DND-41 (cell line): Measurements from ENCODE around the gene TMPRSS11D.

Source experiments
- ATAC-seq: fragments of 200-7000 bp; cut with Tn5 transposase; 3 replicates; pipeline ENCODE4 v1.9.1; 2021; ENCODE audit warnings: low read depth; ENCODE audit not compliant: insufficient read depth
- DNase-seq: peaks from one replicate; pipeline ENCODE4 v3.0.0-alpha.2; 2020
- H2AFZ ChIP-seq: 2 replicates; pipeline ENCODE4 v1.6.0; 2012; ENCODE audit warnings: low read depth, low read length
- H3K27ac ChIP-seq: 2 replicates; pipeline ENCODE4 v1.5.1; 2012; ENCODE audit warnings: low read length, inconsistent platforms
- H3K27me3 ChIP-seq: fragments of 200-600 bp; sonication (generic); 2 replicates; pipeline ENCODE4 v1.6.0; 2012; ENCODE audit warnings: low read length, mild to moderate bottlenecking, inconsistent platforms; ENCODE audit not compliant: insufficient read depth, poor library complexity
- H3K36me3 ChIP-seq: 2 replicates; pipeline ENCODE4 v1.5.1; 2012; ENCODE audit warnings: low read length, inconsistent platforms; ENCODE audit not compliant: insufficient read depth
- H3K4me1 ChIP-seq: 2 replicates; pipeline ENCODE4 v1.5.1; 2012; ENCODE audit warnings: mild to moderate bottlenecking, low read length; ENCODE audit not compliant: insufficient read depth
- H3K4me2 ChIP-seq: 2 replicates; pipeline ENCODE4 v1.6.0; 2012; ENCODE audit warnings: mild to moderate bottlenecking, moderate library complexity, low read length, inconsistent platforms; ENCODE audit not compliant: insufficient read depth
- H3K4me3 ChIP-seq, 2 experiments: fragments of 200-600 bp in 1 of 2; shearing (Covaris generic) in 1 of 2; 2 replicates each; pipeline ENCODE4 v1.5.1; 2012 to 2016; ENCODE audit warnings: inconsistent platforms in 2 of 2, low read length in 2 of 2, mild to moderate bottlenecking in 2 of 2, low read depth in 1 of 2, moderate library complexity in 1 of 2
- H3K79me2 ChIP-seq: 2 replicates; pipeline ENCODE4 v1.6.0; 2012; ENCODE audit warnings: low read length, inconsistent platforms; ENCODE audit not compliant: insufficient read depth
- H3K9ac ChIP-seq: 2 replicates; pipeline ENCODE4 v1.6.0; 2012; ENCODE audit warnings: low read depth, mild to moderate bottlenecking, inconsistent platforms, low read length, moderate library complexity
- H3K9me3 ChIP-seq: 2 replicates; pipeline ENCODE4 v1.5.1; 2012; ENCODE audit warnings: low read length, moderate library complexity, mild to moderate bottlenecking, inconsistent platforms; ENCODE audit not compliant: insufficient read depth, severe bottlenecking
- H4K20me1 ChIP-seq: 2 replicates; pipeline ENCODE4 v1.6.0; 2012; ENCODE audit warnings: low read length; ENCODE audit not compliant: insufficient read depth
- EZH2 ChIP-seq: IDR thresholded peaks from 3 replicates; pipeline ENCODE4 v1.6.1; 2012; ENCODE audit warnings: borderline replicate concordance, low read depth, mild to moderate bottlenecking, moderate library complexity, low read length, inconsistent platforms; ENCODE audit not compliant: severe bottlenecking
- TF ChIP-seq, protein P1 (sequence below): IDR thresholded peaks from 2 replicates; pipeline ENCODE4 v1.5.1; 2012; ENCODE audit warnings: borderline replicate concordance, low read length, moderate library complexity, mild to moderate bottlenecking; ENCODE audit not compliant: poor library complexity, severe bottlenecking; ENCODE audit errors: extremely low read depth

The TMPRSS11D gene

GRCh38 chr4:67787311-67787710, 96.5 kb downstream of the TMPRSS11D start:
- Histone ChIP-seq H3K27ac (no peak overlapping the region), H3K9ac (no peak overlapping the region), H3K4me2 (no peak overlapping the region), H3K27me3 (no peaks in the 10 kb centered on the region), H3K4me1 (no peaks in the 10 kb centered on the region), H3K4me3 (no peak overlapping the region), H2AFZ (no peak overlapping the region), H4K20me1 (no peaks in the 10 kb centered on the region), H3K36me3 (no peaks in the 10 kb centered on the region), H3K79me2 (no peaks in the 10 kb centered on the region), H3K9me3 (no peaks in the 10 kb centered on the region)
- TF ChIP-seq EZH2 = no peak
- ATAC-seq (no peak), DNase-seq (no peak)

DNA sequence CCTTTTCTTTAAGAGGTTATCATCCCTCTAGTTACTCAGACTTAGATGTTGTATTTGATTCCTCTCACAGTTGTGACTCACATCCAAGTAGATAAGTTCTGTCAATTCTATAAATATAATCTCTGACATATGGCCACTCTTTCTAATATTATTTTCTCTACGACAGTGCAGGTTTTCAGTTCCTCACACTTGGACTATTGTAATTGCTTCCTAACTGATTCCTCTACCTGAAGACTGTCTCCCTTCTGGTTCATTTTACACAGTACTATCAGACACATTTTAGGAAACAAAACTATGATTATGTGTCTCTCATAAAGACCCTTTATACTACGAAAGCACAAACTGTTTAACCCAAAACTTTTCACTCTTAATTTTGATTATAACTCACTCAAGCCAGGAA, 98.3 kb downstream of the TMPRSS11D start:
- H3K4me2 ChIP-seq = no peak overlapping the region
- ATAC-seq (no peak), DNase-seq (no peak)
- H3K4me1 ChIP-seq = no peaks in the 10 kb centered on the region
- no peaks in the 10 kb centered on the region for H3K79me2 ChIP-seq
- no peak overlapping the region for H2AFZ ChIP-seq
- no peak for TF ChIP-seq EZH2
- TF ChIP-seq, protein P1, sequence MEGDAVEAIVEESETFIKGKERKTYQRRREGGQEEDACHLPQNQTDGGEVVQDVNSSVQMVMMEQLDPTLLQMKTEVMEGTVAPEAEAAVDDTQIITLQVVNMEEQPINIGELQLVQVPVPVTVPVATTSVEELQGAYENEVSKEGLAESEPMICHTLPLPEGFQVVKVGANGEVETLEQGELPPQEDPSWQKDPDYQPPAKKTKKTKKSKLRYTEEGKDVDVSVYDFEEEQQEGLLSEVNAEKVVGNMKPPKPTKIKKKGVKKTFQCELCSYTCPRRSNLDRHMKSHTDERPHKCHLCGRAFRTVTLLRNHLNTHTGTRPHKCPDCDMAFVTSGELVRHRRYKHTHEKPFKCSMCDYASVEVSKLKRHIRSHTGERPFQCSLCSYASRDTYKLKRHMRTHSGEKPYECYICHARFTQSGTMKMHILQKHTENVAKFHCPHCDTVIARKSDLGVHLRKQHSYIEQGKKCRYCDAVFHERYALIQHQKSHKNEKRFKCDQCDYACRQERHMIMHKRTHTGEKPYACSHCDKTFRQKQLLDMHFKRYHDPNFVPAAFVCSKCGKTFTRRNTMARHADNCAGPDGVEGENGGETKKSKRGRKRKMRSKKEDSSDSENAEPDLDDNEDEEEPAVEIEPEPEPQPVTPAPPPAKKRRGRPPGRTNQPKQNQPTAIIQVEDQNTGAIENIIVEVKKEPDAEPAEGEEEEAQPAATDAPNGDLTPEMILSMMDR = no peak
- H3K4me3 ChIP-seq = no peak overlapping the region
- no peak overlapping the region for H3K9ac ChIP-seq
- no peak overlapping the region for H3K27ac ChIP-seq
- no peaks in the 10 kb centered on the region for H3K27me3 ChIP-seq
- no peaks in the 10 kb centered on the region for H3K9me3 ChIP-seq
- H4K20me1 ChIP-seq = no peaks in the 10 kb centered on the region
- H3K36me3 ChIP-seq = no peaks in the 10 kb centered on the region

DNA sequence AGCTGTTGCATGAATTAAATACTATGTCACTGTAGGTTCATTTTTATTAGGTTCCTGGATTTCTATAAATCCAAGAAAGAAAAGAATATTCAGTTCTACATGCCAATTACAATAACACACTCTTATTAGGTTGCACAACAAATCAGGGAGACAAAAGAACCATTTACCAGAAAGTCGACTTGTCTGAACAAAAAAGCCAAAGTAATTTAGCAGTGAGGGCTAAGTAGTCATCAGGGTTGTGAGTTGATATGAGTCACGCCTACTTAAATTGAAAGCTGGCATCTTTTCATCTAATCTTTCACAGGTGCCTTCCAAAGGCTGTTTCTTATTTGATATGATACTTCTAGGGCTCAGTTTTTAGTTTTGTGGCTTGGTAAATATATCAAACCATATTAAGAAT, 104.2 kb downstream of the TMPRSS11D start:
- TF ChIP-seq, protein P1 = no peak
- TF ChIP-seq EZH2 = no peak
- H3K79me2 ChIP-seq = no peaks in the 10 kb centered on the region
- no peaks in the 10 kb centered on the region for H4K20me1 ChIP-seq
- H3K36me3 ChIP-seq = no peaks in the 10 kb centered on the region
- DNase-seq (no peak), ATAC-seq (no peak)
- H3K9ac ChIP-seq = no peak overlapping the region
- no peak overlapping the region for H2AFZ ChIP-seq
- no peaks in the 10 kb centered on the region for H3K9me3 ChIP-seq
- no peaks in the 10 kb centered on the region for H3K4me1 ChIP-seq
- H3K4me3 ChIP-seq = no peak overlapping the region
- no peaks in the 10 kb centered on the region for H3K27me3 ChIP-seq
- H3K4me2 ChIP-seq = no peak overlapping the region
- no peak overlapping the region for H3K27ac ChIP-seq

- no peak for DNase-seq
- H3K4me2 ChIP-seq = no peak overlapping the region
- no peak overlapping the region for H2AFZ ChIP-seq
- no peaks in the 10 kb centered on the region for H3K4me1 ChIP-seq
- H3K36me3 ChIP-seq = no peaks in the 10 kb centered on the region
- TF ChIP-seq EZH2 = no peak
- TF ChIP-seq, protein P1 = no peak
- H3K79me2 ChIP-seq = no peaks in the 10 kb centered on the region
- H3K27me3 ChIP-seq = no peaks in the 10 kb centered on the region
- H3K9ac ChIP-seq = no peak overlapping the region
- no peak for ATAC-seq
- no peak overlapping the region for H3K27ac ChIP-seq
- H3K9me3 ChIP-seq = no peaks in the 10 kb centered on the region
- H3K4me3 ChIP-seq = no peak overlapping the region
- no peaks in the 10 kb centered on the region for H4K20me1 ChIP-seq
These were observed 107.1 kb downstream of the TMPRSS11D start for GRCh38 chr4:67776746-67777145.
